HUES64 (cell line): ENCODE results near the gene PTPRM.
A peak's percentile ranks its signal among the peaks of the same experiment; 100 is the strongest.

ENCODE experiments used
- H3K27ac ChIP-seq: 2 replicates; pipeline ENCODE4 v1.7.0; 2013; ENCODE audit warnings: low read depth, low read length, inconsistent platforms
- H3K27me3 ChIP-seq: 2 replicates; pipeline ENCODE4 v1.6.1; 2013; ENCODE audit warnings: mild to moderate bottlenecking, low read length; ENCODE audit not compliant: insufficient read depth
- H3K36me3 ChIP-seq: 2 replicates; pipeline ENCODE4 v1.6.1; 2013; ENCODE audit warnings: mild to moderate bottlenecking, low read length; ENCODE audit not compliant: insufficient read depth
- H3K4me1 ChIP-seq: 2 replicates; pipeline ENCODE4 v1.6.1; 2013; ENCODE audit warnings: mild to moderate bottlenecking, low read length, moderate library complexity; ENCODE audit not compliant: insufficient read depth
- H3K4me3 ChIP-seq: 2 replicates; pipeline ENCODE4 v1.5.1; 2013; ENCODE audit warnings: mild to moderate bottlenecking, low read length, moderate library complexity
- H3K9ac ChIP-seq: 2 replicates; pipeline ENCODE4 v1.6.1; 2013; ENCODE audit warnings: mild to moderate bottlenecking, low read depth, low read length
- H3K9me3 ChIP-seq: 2 replicates; pipeline ENCODE4 v1.6.1; 2013; ENCODE audit warnings: low read depth, low read length; ENCODE audit not compliant: insufficient read depth
- WGBS: fragments of 150-250, 120-280 bp; methylation state at CpG from one replicate; pipeline ENCODE4 v1.1.7; 2013; ENCODE audit warnings: missing lambda C conversion rate; 5-methylcytosine and 5-hydroxymethylcytosine counted together

The PTPRM gene

DNA sequence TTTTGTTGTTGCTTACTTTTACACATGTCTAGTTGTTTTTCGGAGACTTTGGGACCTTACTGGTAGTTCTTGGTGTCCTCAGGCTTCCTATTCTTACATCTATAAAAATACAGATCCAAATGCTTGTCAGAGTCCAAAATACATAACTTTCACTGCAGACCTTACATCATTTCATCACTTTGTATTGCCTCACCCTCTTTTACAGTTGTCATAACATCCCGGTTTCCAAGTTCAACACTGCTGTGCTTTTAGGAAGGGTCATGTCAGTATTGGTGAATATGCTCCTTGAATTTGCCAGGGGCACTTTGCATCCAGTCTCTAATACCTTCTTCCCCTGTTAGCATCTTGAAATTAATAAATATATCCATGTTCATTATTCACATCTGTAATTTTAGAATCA lies 523.9 kb downstream of the PTPRM start:
- peaks cover 11% of the 10 kb centered on the region; the same call in 1 of the 2 replicates for H3K4me1 ChIP-seq
- 100% methylated on average over 2 of the region's 2 CpGs for WGBS
- H3K27ac ChIP-seq, result no peak overlapping the region
- no peak overlapping the region for H3K9ac ChIP-seq
- no peaks in the 10 kb centered on the region for H3K27me3 ChIP-seq
- no peaks in the 10 kb centered on the region for H3K9me3 ChIP-seq
- H3K4me3 ChIP-seq, result no peak overlapping the region
- no peaks in the 10 kb centered on the region for H3K36me3 ChIP-seq

DNA sequence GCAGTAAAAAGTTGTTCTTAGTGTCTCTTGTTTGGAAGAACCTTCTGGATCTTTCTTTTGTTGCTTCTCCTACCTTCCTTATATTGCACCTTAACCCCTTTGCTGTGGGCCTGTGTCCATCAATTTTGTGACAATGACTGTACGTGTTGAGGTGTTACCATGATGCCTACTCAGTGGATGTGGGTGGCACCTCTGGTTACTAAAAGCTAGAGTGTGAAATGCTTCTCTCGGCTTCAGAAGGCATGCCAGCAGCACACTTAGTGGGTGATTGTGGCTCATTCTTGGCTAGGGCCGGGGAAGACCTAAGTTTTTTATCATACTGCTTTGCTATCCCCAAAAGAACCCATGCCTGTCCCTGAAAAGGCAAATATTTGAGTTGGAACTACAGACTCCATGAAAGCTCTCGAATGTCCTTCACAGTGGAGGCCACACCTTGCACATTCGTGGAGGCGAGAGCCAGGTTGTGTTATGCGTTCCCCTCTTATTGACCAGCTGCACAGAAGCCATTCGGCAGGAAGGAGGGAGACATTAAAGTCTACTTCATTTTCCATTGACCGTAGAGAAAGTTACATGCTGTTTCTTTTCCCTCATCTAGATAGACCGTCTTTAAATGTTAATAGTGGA lies 528.9 kb downstream of the PTPRM start:
- Histone ChIP-seq H3K4me1 (no peaks in the 10 kb centered on the region), H3K4me3 (no peak overlapping the region), H3K27me3 (no peaks in the 10 kb centered on the region), H3K9ac (no peak overlapping the region), H3K27ac (no peak overlapping the region), H3K36me3 (no peaks in the 10 kb centered on the region), H3K9me3 (no peaks in the 10 kb centered on the region)
- WGBS, result 96% methylated on average over 8 of the region's 10 CpGs

- Histone ChIP-seq H3K36me3 (no peaks in the 10 kb centered on the region), H3K9me3 (no peaks in the 10 kb centered on the region), H3K27me3 (no peaks in the 10 kb centered on the region), H3K9ac (no peak overlapping the region), H3K4me1 (no peaks in the 10 kb centered on the region), H3K27ac (no peak overlapping the region), H3K4me3 (no peak overlapping the region)
These were observed 530.3 kb downstream of the PTPRM start for GRCh38 chr18:8097399-8097798.

DNA sequence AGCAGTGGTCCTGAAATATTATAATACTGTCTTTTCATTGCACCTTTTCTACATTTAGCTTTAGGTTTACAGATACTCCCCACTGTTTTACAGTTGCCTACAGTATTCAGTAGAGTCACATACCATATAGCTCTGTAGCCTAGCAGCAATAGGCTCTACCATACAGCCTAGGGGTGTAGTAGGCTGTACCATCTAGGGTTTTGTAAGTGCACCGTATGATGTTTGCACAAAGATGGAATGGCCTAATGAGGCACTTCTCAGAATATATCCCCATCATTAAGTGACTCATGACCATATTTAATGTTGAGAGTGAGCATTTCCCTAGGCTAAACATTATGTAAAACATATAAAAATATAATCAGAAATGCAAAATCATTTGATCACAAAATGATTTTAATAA lies 530.8 kb downstream of the PTPRM start:
- no peaks in the 10 kb centered on the region for H3K4me1 ChIP-seq
- H3K9me3 ChIP-seq, result peaks cover 1% of the 10 kb centered on the region; the same call in 1 of the 2 replicates
- no peak overlapping the region for H3K9ac ChIP-seq
- no peaks in the 10 kb centered on the region for H3K27me3 ChIP-seq
- H3K4me3 ChIP-seq, result no peak overlapping the region
- no peak overlapping the region for H3K27ac ChIP-seq
- WGBS, result no CpG with 5 or more reads among the region's 1 CpG
- H3K36me3 ChIP-seq, result no peaks in the 10 kb centered on the region

GRCh38 chr18:8106603-8107002 lies 539.5 kb downstream of the PTPRM start:
- Histone ChIP-seq H3K27ac (no peak overlapping the region), H3K36me3 (no peaks in the 10 kb centered on the region), H3K4me3 (no peak overlapping the region), H3K4me1 (no peaks in the 10 kb centered on the region), H3K9ac (no peak overlapping the region), H3K9me3 (peaks cover 4% of the 10 kb centered on the region; the same call in 1 of the 2 replicates), H3K27me3 (no peaks in the 10 kb centered on the region)
- 91% methylated on average over 3 of the region's 4 CpGs for WGBS

GRCh38 chr18:8107426-8107825 lies 540.3 kb downstream of the PTPRM start:
- Histone ChIP-seq H3K4me1 (no peaks in the 10 kb centered on the region), H3K9ac (no peak overlapping the region), H3K27ac (no peak overlapping the region), H3K27me3 (no peaks in the 10 kb centered on the region), H3K9me3 (peaks cover 4% of the 10 kb centered on the region; the same call in 1 of the 2 replicates), H3K4me3 (no peak overlapping the region), H3K36me3 (no peaks in the 10 kb centered on the region)
- 100% methylated on average over 2 of the region's 2 CpGs for WGBS

DNA sequence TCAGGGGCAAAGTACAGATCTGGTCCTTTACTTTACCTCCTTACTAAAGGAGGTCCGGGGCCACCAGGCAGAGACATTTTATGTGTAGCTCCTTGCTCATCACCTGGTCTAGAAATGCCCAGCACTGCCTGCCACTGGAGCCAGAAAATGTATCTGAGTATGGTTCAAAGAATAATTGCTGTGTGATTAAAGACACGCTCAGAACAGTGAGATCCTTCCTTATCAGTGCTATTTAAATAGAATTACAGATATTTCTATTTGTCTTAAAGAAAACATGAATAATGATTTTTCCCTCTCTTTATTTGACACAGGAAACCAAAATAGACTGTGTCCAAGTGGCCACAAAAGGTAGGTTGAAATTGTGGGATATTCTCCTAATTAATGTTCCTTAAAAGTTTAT lies 547.4 kb downstream of the PTPRM start:
- H3K9me3 ChIP-seq, result no peaks in the 10 kb centered on the region
- 90% methylated on average over 1 of the region's 2 CpGs for WGBS

GRCh38 chr18:8116341-8117005 lies 549.4 kb downstream of the PTPRM start:
- Histone ChIP-seq H3K27me3 (no peaks in the 10 kb centered on the region), H3K36me3 (no peaks in the 10 kb centered on the region), H3K4me3 (no peak overlapping the region), H3K9ac (no peak overlapping the region), H3K27ac (no peak overlapping the region), H3K4me1 (peaks cover 3% of the 10 kb centered on the region; the same call in 1 of the 2 replicates), H3K9me3 (no peaks in the 10 kb centered on the region)
- 98% methylated on average over 2 of the region's 2 CpGs for WGBS

More for the DNA sequence above, 547.4 kb downstream of the PTPRM start:
- H3K4me3 ChIP-seq, result no peak overlapping the region
- H3K27ac ChIP-seq, result no peak overlapping the region
- H3K36me3 ChIP-seq, result no peaks in the 10 kb centered on the region
- no peak overlapping the region for H3K9ac ChIP-seq
- no peaks in the 10 kb centered on the region for H3K4me1 ChIP-seq
- no peaks in the 10 kb centered on the region for H3K27me3 ChIP-seq

GRCh38 chr18:8117006-8117371 lies 549.9 kb downstream of the PTPRM start:
- Histone ChIP-seq H3K27ac (no peak overlapping the region), H3K4me3 (no peak overlapping the region)
- 83% methylated on average over 2 of the region's 2 CpGs for WGBS

GRCh38 chr18:8121101-8121500 lies 554.0 kb downstream of the PTPRM start:
- no peaks in the 10 kb centered on the region for H3K36me3 ChIP-seq
- H3K27me3 ChIP-seq, result no peaks in the 10 kb centered on the region
- H3K9me3 ChIP-seq, result no peaks in the 10 kb centered on the region
- H3K9ac ChIP-seq, result no peak overlapping the region
- H3K27ac ChIP-seq, result no peak overlapping the region
- H3K4me3 ChIP-seq, result no peak overlapping the region
- peaks cover 17% of the 10 kb centered on the region for H3K4me1 ChIP-seq
- 100% methylated on average over 1 of the region's 1 CpG for WGBS

More at GRCh38 chr18:8117006-8117371, 549.9 kb downstream of the PTPRM start:
- H3K36me3 ChIP-seq, result no peaks in the 10 kb centered on the region
- no peak overlapping the region for H3K9ac ChIP-seq
- no peaks in the 10 kb centered on the region for H3K27me3 ChIP-seq
- H3K9me3 ChIP-seq, result no peaks in the 10 kb centered on the region
- peaks cover 8% of the 10 kb centered on the region for H3K4me1 ChIP-seq

GRCh38 chr18:8121942-8122480 lies 554.9 kb downstream of the PTPRM start:
- WGBS, result 57% methylated on average over 9 of the region's 9 CpGs
- Histone ChIP-seq H3K4me1 (peaks cover 17% of the 10 kb centered on the region), H3K36me3 (no peaks in the 10 kb centered on the region), H3K27me3 (no peaks in the 10 kb centered on the region), H3K9me3 (no peaks in the 10 kb centered on the region), H3K4me3 (no peak overlapping the region), H3K9ac (0 out of 2 replicates have a peak overlapping the region, but pooled peaks have one; percentile 2), H3K27ac (peak overlapping the region; percentile 31; the same call in 1 of the 2 replicates)
